GM23338 (cell line): ENCODE data around the gene UBE2F. TPM values are rescaled to one million over a fixed set of nuclear protein-coding genes. Genes with fewer than 3 reads are reported as not detected.

ENCODE experiments used
- ATAC-seq: fragments of 200-7000 bp; cut with Tn5 transposase; 3 replicates; pipeline ENCODE4 v1.9.1; 2020
- DNase-seq: peaks from one replicate; pipeline ENCODE4 v3.0.0-alpha.2; 2015; ENCODE audit warnings: low spot score
- H2AFZ ChIP-seq: fragments of 200-600 bp; sonication (generic); 2 replicates; pipeline ENCODE4 v1.8.0; 2016; ENCODE audit warnings: antibody characterized with exemption, mild to moderate bottlenecking, moderate library complexity
- H3F3A ChIP-seq: fragments of 200-600 bp; sonication (generic); replicated peaks from 2 replicates; pipeline ENCODE4 v1.8.0; 2017; ENCODE audit warnings: antibody characterized with exemption, mixed run types, low read depth
- H3K27ac ChIP-seq: fragments of 200-600 bp; sonication (generic); 2 replicates; pipeline ENCODE4 v1.6.1; 2016; ENCODE audit warnings: low read depth
- H3K27me3 ChIP-seq: fragments of 200-600 bp; sonication (generic); 2 replicates; pipeline ENCODE4 v1.8.0; 2016; ENCODE audit warnings: mild to moderate bottlenecking, mixed run types, moderate library complexity; ENCODE audit not compliant: insufficient read depth
- H3K36me3 ChIP-seq: fragments of 200-600 bp; sonication (generic); 2 replicates; pipeline ENCODE4 v1.8.0; 2016; ENCODE audit warnings: mild to moderate bottlenecking; ENCODE audit not compliant: insufficient read depth
- H3K4me1 ChIP-seq: fragments of 200-600 bp; sonication (generic); 2 replicates; pipeline ENCODE4 v1.8.0; 2016; ENCODE audit warnings: mild to moderate bottlenecking, moderate library complexity; ENCODE audit not compliant: insufficient read depth
- H3K4me2 ChIP-seq: fragments of 200-600 bp; sonication (generic); 2 replicates; pipeline ENCODE4 v1.7.1; 2017; ENCODE audit warnings: mixed run types
- H3K4me3 ChIP-seq: fragments of 200-600 bp; sonication (generic); 2 replicates; pipeline ENCODE4 v1.6.1; 2016; ENCODE audit warnings: mixed run types
- H3K79me2 ChIP-seq: fragments of 200-600 bp; sonication (generic); replicated peaks from 2 replicates; pipeline ENCODE4 v1.8.0; 2017; ENCODE audit warnings: mild to moderate bottlenecking; ENCODE audit not compliant: insufficient read depth
- H3K9me2 ChIP-seq: fragments of 200-600 bp; sonication (generic); 2 replicates; pipeline ENCODE4 v1.8.0; 2017; ENCODE audit not compliant: insufficient read depth
- H4K20me1 ChIP-seq: fragments of 200-600 bp; sonication (generic); replicated peaks from 2 replicates; pipeline ENCODE4 v1.8.0; 2017; ENCODE audit warnings: mild to moderate bottlenecking; ENCODE audit not compliant: insufficient read depth
- H3K27ac Mint-ChIP-seq: 2 replicates; pipeline ENCODE4 v1.8.0; 2020; ENCODE audit warnings: inconsistent platforms, mild to moderate bottlenecking, moderate library complexity, mixed read lengths
- H3K27me3 Mint-ChIP-seq: 3 replicates; pipeline ENCODE4 v1.8.0; 2022; ENCODE audit warnings: low read depth, mild to moderate bottlenecking, moderate library complexity, mixed read lengths, inconsistent platforms; ENCODE audit not compliant: insufficient read depth, poor library complexity
- H3K36me3 Mint-ChIP-seq: 3 replicates; pipeline ENCODE4 v1.8.0; 2021; ENCODE audit warnings: low read depth, mild to moderate bottlenecking, inconsistent platforms, moderate library complexity, mixed read lengths
- H3K4me1 Mint-ChIP-seq: 3 replicates; pipeline ENCODE4 v1.8.0; 2020; ENCODE audit warnings: mild to moderate bottlenecking, inconsistent platforms, mixed read lengths
- H3K4me3 Mint-ChIP-seq: 3 replicates; pipeline ENCODE4 v1.8.0; 2021; ENCODE audit warnings: moderate library complexity, mild to moderate bottlenecking, inconsistent platforms, mixed read lengths
- H3K9me3 Mint-ChIP-seq: 3 replicates; pipeline ENCODE4 v1.8.0; 2020; ENCODE audit warnings: moderate library complexity, mild to moderate bottlenecking, inconsistent platforms, mixed read lengths
- CREB1 ChIP-seq: fragments of 250-450 bp; sonication (Bioruptor Pico); IDR thresholded peaks from 2 replicates; pipeline ENCODE4 v1.5.0; 2020; ENCODE audit warnings: low read depth, mild to moderate bottlenecking, moderate library complexity
- ETS1 ChIP-seq: IDR thresholded peaks from 2 replicates; pipeline ENCODE4 v1.6.1; 2016; ENCODE audit warnings: antibody characterized with exemption
- EZH2 ChIP-seq: fragments of 200-600 bp; sonication (generic); IDR thresholded peaks from one replicate; pipeline ENCODE4 v1.8.0; 2017; ENCODE audit warnings: antibody characterized with exemption, mild to moderate bottlenecking, low read depth; ENCODE audit not compliant: unreplicated experiment
- NANOG ChIP-seq: IDR thresholded peaks from 2 replicates; pipeline ENCODE4 v1.6.1; 2016; ENCODE audit warnings: antibody characterized with exemption, borderline replicate concordance
- REST ChIP-seq: IDR thresholded peaks from one replicate; pipeline ENCODE4 v1.6.1; 2018; ENCODE audit warnings: antibody characterized with exemption; ENCODE audit not compliant: unreplicated experiment
- ZNF114 ChIP-seq: fragments of 250-450 bp; sonication (Bioruptor Pico); IDR thresholded peaks from 2 replicates; pipeline ENCODE4 v1.5.0; 2020; ENCODE audit warnings: mild to moderate bottlenecking, moderate library complexity
- ZNF331 ChIP-seq: fragments of 250-450 bp; sonication (Bioruptor Pico); IDR thresholded peaks from 2 replicates; pipeline ENCODE4 v1.5.0; 2020; ENCODE audit warnings: low read depth, mild to moderate bottlenecking, moderate library complexity
- polyA plus RNA-seq: library from polyadenylated mRNA; unstranded; fragments of >200 nt; fragmentation: Nextera tagmentation; extraction: Ambion mirVana; gene quantifications from 2 replicates; pipeline ENCODE4 v1.2.1, GENCODE V29; 2016
- total RNA-seq: library from RNA; depleted of rRNA; stranded (reverse); fragments of >200 nt; shearing (Covaris generic); gene quantifications from 2 replicates; pipeline ENCODE4 v1.2.3, GENCODE V29; 2014
- TF ChIP-seq, protein P1 (sequence below): fragments of 250-450 bp; sonication (Bioruptor Pico); IDR thresholded peaks from 2 replicates; pipeline ENCODE4 v1.5.0; 2020; ENCODE audit warnings: mild to moderate bottlenecking, moderate library complexity
- TF ChIP-seq, protein P2 (sequence below), 2 experiments: fragments of 200-600 bp in 1 of 2; sonication (generic) in 1 of 2; conservative IDR thresholded peaks; 2 replicates each; pipeline versions ENCODE4 v1.5.1 to v1.6.1; 2016 to 2017; ENCODE audit warnings: antibody characterized with exemption in 2 of 2, low read depth in 2 of 2, mild to moderate bottlenecking in 2 of 2, moderate library complexity in 1 of 2

Gene UBE2F
- total and polyA plus RNA-seq, 2 experiments from 2014 or later: 98.2 to 106 TPM

DNA sequence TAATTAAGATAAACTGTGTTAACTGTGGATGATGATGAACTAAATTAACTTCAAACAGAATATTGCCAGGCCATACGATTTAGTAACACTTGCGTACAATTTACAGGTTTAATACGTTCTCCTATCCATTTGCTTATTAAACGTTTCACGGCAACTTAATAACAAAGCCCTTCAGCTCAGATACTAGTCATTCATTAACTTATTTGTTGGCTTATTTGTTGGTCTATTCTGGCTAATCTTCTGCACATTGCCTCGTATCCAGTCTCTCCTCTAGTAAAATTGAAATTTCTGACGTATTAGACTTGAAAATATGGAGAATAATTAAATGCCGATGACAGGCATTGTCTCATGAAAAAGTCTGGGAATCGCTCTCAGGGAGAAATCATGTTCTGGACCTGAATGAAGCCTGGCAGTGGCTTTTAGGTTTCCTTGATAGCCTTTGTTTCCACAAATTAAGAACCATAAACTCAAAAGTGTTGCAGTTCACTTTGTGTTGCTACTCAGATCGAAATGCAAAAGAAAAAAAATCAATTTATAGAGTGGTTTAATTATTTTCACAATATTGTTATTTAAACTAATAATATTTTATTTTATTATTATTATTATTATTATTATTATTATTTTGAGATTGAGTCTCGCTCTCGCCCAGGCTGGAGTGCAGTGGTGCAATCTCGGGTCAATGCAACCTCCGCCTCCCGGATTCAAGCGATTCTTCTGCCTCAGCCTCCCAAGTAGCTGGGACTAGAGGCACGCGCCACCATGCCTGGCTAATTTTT lies 98.4 kb downstream of the UBE2F start (continued):
- TF ChIP-seq, protein P1, sequence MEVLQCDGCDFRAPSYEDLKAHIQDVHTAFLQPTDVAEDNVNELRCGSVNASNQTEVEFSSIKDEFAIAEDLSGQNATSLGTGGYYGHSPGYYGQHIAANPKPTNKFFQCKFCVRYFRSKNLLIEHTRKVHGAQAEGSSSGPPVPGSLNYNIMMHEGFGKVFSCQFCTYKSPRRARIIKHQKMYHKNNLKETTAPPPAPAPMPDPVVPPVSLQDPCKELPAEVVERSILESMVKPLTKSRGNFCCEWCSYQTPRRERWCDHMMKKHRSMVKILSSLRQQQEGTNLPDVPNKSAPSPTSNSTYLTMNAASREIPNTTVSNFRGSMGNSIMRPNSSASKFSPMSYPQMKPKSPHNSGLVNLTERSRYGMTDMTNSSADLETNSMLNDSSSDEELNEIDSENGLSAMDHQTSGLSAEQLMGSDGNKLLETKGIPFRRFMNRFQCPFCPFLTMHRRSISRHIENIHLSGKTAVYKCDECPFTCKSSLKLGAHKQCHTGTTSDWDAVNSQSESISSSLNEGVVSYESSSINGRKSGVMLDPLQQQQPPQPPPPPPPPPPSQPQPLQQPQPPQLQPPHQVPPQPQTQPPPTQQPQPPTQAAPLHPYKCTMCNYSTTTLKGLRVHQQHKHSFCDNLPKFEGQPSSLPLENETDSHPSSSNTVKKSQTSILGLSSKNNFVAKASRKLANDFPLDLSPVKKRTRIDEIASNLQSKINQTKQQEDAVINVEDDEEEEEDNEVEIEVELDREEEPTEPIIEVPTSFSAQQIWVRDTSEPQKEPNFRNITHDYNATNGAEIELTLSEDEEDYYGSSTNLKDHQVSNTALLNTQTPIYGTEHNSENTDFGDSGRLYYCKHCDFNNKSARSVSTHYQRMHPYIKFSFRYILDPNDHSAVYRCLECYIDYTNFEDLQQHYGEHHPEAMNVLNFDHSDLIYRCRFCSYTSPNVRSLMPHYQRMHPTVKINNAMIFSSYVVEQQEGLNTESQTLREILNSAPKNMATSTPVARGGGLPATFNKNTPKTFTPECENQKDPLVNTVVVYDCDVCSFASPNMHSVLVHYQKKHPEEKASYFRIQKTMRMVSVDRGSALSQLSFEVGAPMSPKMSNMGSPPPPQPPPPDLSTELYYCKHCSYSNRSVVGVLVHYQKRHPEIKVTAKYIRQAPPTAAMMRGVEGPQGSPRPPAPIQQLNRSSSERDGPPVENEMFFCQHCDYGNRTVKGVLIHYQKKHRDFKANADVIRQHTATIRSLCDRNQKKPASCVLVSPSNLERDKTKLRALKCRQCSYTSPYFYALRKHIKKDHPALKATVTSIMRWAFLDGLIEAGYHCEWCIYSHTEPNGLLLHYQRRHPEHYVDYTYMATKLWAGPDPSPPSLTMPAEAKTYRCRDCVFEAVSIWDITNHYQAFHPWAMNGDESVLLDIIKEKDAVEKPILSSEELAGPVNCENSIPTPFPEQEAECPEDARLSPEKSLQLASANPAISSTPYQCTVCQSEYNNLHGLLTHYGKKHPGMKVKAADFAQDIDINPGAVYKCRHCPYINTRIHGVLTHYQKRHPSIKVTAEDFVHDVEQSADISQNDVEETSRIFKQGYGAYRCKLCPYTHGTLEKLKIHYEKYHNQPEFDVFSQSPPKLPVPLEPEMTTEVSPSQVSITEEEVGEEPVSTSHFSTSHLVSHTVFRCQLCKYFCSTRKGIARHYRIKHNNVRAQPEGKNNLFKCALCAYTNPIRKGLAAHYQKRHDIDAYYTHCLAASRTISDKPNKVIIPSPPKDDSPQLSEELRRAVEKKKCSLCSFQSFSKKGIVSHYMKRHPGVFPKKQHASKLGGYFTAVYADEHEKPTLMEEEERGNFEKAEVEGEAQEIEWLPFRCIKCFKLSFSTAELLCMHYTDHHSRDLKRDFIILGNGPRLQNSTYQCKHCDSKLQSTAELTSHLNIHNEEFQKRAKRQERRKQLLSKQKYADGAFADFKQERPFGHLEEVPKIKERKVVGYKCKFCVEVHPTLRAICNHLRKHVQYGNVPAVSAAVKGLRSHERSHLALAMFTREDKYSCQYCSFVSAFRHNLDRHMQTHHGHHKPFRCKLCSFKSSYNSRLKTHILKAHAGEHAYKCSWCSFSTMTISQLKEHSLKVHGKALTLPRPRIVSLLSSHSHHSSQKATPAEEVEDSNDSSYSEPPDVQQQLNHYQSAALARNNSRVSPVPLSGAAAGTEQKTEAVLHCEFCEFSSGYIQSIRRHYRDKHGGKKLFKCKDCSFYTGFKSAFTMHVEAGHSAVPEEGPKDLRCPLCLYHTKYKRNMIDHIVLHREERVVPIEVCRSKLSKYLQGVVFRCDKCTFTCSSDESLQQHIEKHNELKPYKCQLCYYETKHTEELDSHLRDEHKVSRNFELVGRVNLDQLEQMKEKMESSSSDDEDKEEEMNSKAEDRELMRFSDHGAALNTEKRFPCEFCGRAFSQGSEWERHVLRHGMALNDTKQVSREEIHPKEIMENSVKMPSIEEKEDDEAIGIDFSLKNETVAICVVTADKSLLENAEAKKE (CRISPR knock-in tag): no peak
- TF ChIP-seq CREB1 (no peak), ZNF114 (CRISPR knock-in tag) (no peak)

- no peak for ATAC-seq
- Mint-ChIP-seq H3K27me3 (peaks cover 8% of the 10 kb centered on the region), H3K4me1 (peaks cover 18% of the 10 kb centered on the region), H3K4me3 (no peak overlapping the region), H3K27ac (no peak overlapping the region; the same call in 1 of the 2 replicates), H3K9me3 (no peaks in the 10 kb centered on the region), H3K36me3 (peaks cover 78% of the 10 kb centered on the region)
- no peak overlapping the region for H3K27ac ChIP-seq
- H3K4me3 ChIP-seq: no peak overlapping the region
- DNase-seq: no peak
- peaks cover 28% of the 10 kb centered on the region for H4K20me1 ChIP-seq
- H3K9me2 ChIP-seq: no peaks in the 10 kb centered on the region
- H2AFZ ChIP-seq: no peak overlapping the region
- H3K4me1 ChIP-seq: peaks cover 13% of the 10 kb centered on the region
- 0 out of 2 replicates have a peak, but pooled peaks cover 5% of the 10 kb centered on the region for H3F3A ChIP-seq
- peaks cover 39% of the 10 kb centered on the region for H3K36me3 ChIP-seq
- no peaks in the 10 kb centered on the region for H3K27me3 ChIP-seq
- no peak overlapping the region for H3K4me2 ChIP-seq
- peaks cover 88% of the 10 kb centered on the region for H3K79me2 ChIP-seq
- TF ChIP-seq CREB1 (no peak), EZH2 (no peak), REST (no peak), ETS1 (no peak), ZNF331 (no peak), NANOG (no peak), ZNF114 (CRISPR knock-in tag) (no peak)
- TF ChIP-seq, protein P2, sequence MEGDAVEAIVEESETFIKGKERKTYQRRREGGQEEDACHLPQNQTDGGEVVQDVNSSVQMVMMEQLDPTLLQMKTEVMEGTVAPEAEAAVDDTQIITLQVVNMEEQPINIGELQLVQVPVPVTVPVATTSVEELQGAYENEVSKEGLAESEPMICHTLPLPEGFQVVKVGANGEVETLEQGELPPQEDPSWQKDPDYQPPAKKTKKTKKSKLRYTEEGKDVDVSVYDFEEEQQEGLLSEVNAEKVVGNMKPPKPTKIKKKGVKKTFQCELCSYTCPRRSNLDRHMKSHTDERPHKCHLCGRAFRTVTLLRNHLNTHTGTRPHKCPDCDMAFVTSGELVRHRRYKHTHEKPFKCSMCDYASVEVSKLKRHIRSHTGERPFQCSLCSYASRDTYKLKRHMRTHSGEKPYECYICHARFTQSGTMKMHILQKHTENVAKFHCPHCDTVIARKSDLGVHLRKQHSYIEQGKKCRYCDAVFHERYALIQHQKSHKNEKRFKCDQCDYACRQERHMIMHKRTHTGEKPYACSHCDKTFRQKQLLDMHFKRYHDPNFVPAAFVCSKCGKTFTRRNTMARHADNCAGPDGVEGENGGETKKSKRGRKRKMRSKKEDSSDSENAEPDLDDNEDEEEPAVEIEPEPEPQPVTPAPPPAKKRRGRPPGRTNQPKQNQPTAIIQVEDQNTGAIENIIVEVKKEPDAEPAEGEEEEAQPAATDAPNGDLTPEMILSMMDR (conservative IDR thresholded peaks at IDR 0.05; ENCODE audit: low read depth in 2 of 2): no peak
These were observed 99.4 kb downstream of the UBE2F start for GRCh38 chr2:238066218-238066617.
